SU-DHL-6 (cell line): ENCODE data around the gene DIAPH3.
A peak's percentile ranks its signal among the peaks of the same experiment; 100 is the strongest.

Source experiments
- H2AFZ ChIP-seq: fragments of 200-600 bp; sonication (generic); 2 replicates; pipeline ENCODE4 v1.6.1; 2014; ENCODE audit warnings: low read depth, mild to moderate bottlenecking, moderate library complexity, mixed read lengths, antibody characterized with exemption, low read length; ENCODE audit not compliant: severe bottlenecking
- H3F3A ChIP-seq: fragments of 200-600 bp; shearing (Covaris generic); 2 replicates; pipeline ENCODE4 v1.6.0; 2016; ENCODE audit warnings: antibody characterized with exemption, mild to moderate bottlenecking; ENCODE audit not compliant: insufficient read depth
- H3K27ac ChIP-seq: fragments of 200-600 bp; sonication (generic); 2 replicates; pipeline ENCODE4 v1.5.1; 2016; ENCODE audit warnings: low read depth, mild to moderate bottlenecking, low read length, moderate library complexity, mixed read lengths
- H3K27me3 ChIP-seq: fragments of 200-600 bp; sonication (generic), shearing (Covaris generic); 2 replicates; pipeline ENCODE4 v1.6.0; 2014; ENCODE audit warnings: mild to moderate bottlenecking, low read length
- H3K36me3 ChIP-seq: fragments of 200-600 bp; sonication (generic); 2 replicates; pipeline ENCODE4 v1.6.1; 2014; ENCODE audit warnings: mild to moderate bottlenecking, low read length, mixed read lengths
- H3K4me2 ChIP-seq: fragments of 300-600, 200-600 bp; shearing (Covaris generic), sonication (generic); 2 replicates; pipeline ENCODE4 v1.6.0; 2014; ENCODE audit warnings: low read length, low read depth, mild to moderate bottlenecking; ENCODE audit not compliant: poor library complexity, severe bottlenecking
- H3K4me3 ChIP-seq: fragments of 200-600 bp; sonication (generic); 2 replicates; pipeline ENCODE4 v1.5.1; 2014; ENCODE audit warnings: antibody characterized with exemption, low read length, mild to moderate bottlenecking, mixed read lengths; ENCODE audit not compliant: insufficient read depth, poor library complexity, severe bottlenecking
- H3K79me2 ChIP-seq: fragments of 200-600 bp; sonication (generic); 2 replicates; pipeline ENCODE4 v1.6.1; 2014; ENCODE audit warnings: mild to moderate bottlenecking, low read length, moderate library complexity; ENCODE audit not compliant: insufficient read depth
- H3K9ac ChIP-seq: fragments of 200-600 bp; sonication (generic); 2 replicates; pipeline ENCODE4 v1.7.0; 2014; ENCODE audit warnings: mild to moderate bottlenecking, low read length
- H3K9me2 ChIP-seq: fragments of 200-600 bp; sonication (generic); replicated peaks from 2 replicates; pipeline ENCODE4 v1.6.1; 2014; ENCODE audit warnings: low read length; ENCODE audit not compliant: insufficient read depth
- H3K9me3 ChIP-seq: fragments of 200-600 bp; sonication (generic); 2 replicates; pipeline ENCODE4 v1.6.1; 2014; ENCODE audit warnings: low read length, mixed read lengths; ENCODE audit not compliant: insufficient read depth
- H4K20me1 ChIP-seq: fragments of 200-600 bp; sonication (generic); 2 replicates; pipeline ENCODE4 v1.6.1; 2014; ENCODE audit warnings: low read depth, mild to moderate bottlenecking, antibody characterized with exemption, low read length, moderate library complexity, mixed read lengths
- EZH2phosphoT487 ChIP-seq: fragments of 200-600 bp; sonication (generic), shearing (Covaris generic); conservative IDR thresholded peaks from 2 replicates; pipeline ENCODE4 v1.6.1; 2018; ENCODE audit warnings: mild to moderate bottlenecking, antibody characterized with exemption, low read length, moderate library complexity, mixed read lengths
- TF ChIP-seq, protein P1 (sequence below): fragments of 200-600 bp; sonication (generic); IDR thresholded peaks from one replicate; pipeline ENCODE4 v1.5.1; 2017; ENCODE audit warnings: antibody characterized with exemption, mild to moderate bottlenecking, low read length, moderate library complexity; ENCODE audit not compliant: insufficient read depth, poor library complexity, severe bottlenecking

The DIAPH3 gene

DNA sequence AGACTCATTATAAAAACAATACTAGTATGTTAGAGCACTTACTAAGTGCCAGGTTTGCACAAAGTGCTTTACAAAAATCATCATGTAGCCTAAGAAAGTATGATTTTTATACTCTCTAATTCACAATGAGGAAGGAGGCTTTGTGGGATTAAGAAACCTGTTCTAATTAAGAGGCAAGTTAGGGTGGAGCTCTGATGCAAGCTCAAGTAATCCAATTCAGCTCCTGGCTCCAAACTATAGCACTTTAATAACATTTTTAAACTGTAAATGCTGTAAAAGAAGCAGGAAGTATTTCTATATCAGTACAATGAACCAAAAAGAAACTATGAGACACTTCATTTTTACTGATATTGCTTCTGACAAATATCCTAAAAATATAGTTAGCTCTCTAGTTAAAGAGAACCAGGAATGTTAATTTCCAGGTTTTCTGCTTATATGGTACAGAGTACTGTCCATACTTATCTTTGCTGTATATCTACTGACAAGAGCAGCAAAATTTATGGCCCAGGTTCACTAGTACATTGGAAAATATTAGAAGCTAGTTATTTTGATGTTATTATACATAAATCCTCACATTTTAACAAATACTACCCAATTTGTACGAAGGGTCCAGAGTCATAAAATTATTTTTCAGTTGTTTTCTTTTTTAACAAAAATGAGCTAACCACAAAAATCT is 482.0 kb downstream of the DIAPH3 start:
- Histone ChIP-seq H3K27ac (no peak overlapping the region), H2AFZ (no peak overlapping the region), H3F3A (no peaks in the 10 kb centered on the region), H3K9me2 (no peaks in the 10 kb centered on the region), H3K4me2 (no peak overlapping the region), H3K36me3 (no peaks in the 10 kb centered on the region), H3K9me3 (no peaks in the 10 kb centered on the region), H3K27me3 (no peaks in the 10 kb centered on the region), H3K79me2 (no peaks in the 10 kb centered on the region), H3K9ac (no peak overlapping the region), H4K20me1 (no peaks in the 10 kb centered on the region), H3K4me3 (no peak overlapping the region)
- TF ChIP-seq, protein P1, sequence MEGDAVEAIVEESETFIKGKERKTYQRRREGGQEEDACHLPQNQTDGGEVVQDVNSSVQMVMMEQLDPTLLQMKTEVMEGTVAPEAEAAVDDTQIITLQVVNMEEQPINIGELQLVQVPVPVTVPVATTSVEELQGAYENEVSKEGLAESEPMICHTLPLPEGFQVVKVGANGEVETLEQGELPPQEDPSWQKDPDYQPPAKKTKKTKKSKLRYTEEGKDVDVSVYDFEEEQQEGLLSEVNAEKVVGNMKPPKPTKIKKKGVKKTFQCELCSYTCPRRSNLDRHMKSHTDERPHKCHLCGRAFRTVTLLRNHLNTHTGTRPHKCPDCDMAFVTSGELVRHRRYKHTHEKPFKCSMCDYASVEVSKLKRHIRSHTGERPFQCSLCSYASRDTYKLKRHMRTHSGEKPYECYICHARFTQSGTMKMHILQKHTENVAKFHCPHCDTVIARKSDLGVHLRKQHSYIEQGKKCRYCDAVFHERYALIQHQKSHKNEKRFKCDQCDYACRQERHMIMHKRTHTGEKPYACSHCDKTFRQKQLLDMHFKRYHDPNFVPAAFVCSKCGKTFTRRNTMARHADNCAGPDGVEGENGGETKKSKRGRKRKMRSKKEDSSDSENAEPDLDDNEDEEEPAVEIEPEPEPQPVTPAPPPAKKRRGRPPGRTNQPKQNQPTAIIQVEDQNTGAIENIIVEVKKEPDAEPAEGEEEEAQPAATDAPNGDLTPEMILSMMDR = no peak
- no peak for TF ChIP-seq EZH2phosphoT487

DNA sequence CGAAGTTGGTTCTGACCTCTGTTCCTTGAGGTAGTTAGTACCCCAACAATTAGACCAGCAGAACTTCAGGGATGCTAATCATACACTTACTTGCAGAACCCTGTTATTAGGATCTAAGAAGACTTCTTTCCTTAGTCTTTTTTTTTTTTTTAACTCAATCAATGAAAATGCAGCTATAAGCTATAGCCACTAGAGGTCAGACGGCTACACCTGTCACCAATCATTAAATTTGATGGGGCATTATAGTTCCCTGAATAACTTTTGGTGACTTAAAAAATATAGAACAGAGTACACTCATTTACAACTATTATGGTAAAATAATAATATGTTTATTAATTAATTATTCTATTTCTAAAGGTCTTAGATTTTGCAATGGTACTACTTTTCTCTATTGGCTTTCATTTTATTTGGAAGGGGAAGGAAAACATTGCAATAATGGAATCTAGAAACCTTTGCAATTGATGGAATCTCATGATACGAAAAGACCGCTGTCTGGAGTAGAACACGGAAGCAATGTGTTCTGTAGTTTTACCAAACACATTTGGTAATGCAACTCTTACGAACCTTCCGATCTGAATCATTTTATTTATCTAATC is 483.2 kb downstream of the DIAPH3 start:
- Histone ChIP-seq H3K9me3 (no peaks in the 10 kb centered on the region), H3K9me2 (no peaks in the 10 kb centered on the region), H4K20me1 (no peaks in the 10 kb centered on the region), H3K27me3 (no peaks in the 10 kb centered on the region), H3K4me2 (no peak overlapping the region), H3K9ac (no peak overlapping the region), H3K4me3 (no peak overlapping the region), H3K36me3 (no peaks in the 10 kb centered on the region), H2AFZ (no peak overlapping the region), H3K27ac (no peak overlapping the region), H3K79me2 (no peaks in the 10 kb centered on the region), H3F3A (no peaks in the 10 kb centered on the region)
- TF ChIP-seq EZH2phosphoT487 = no peak
- TF ChIP-seq, protein P1 = peak; percentile 52

DNA sequence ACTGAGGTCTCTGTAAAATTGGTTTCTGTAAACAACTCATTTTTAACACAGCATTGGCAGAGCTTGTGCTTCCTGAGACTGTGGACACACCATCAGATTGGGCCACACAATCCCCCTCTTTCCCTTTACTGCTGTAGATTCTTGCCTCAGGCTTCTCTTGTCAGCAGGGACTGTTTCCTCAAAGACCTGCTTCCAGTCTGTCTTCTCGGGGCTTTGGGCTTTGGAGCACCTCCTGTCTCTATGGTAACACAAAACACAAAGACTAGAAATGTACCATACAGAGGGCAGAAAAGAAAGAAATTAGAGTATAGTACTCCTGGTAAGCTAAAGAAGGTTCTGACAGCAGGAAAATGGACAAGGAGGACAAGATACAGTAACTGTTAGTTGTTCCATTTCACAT is 484.5 kb downstream of the DIAPH3 start:
- Histone ChIP-seq H3K27ac (no peak overlapping the region), H3F3A (no peaks in the 10 kb centered on the region), H3K4me3 (no peak overlapping the region), H3K9ac (no peak overlapping the region), H3K36me3 (no peaks in the 10 kb centered on the region), H3K27me3 (no peaks in the 10 kb centered on the region), H3K79me2 (no peaks in the 10 kb centered on the region), H3K9me3 (no peaks in the 10 kb centered on the region), H3K9me2 (no peaks in the 10 kb centered on the region), H2AFZ (no peak overlapping the region), H4K20me1 (no peaks in the 10 kb centered on the region), H3K4me2 (no peak overlapping the region)
- TF ChIP-seq, protein P1 = no peak
- no peak for TF ChIP-seq EZH2phosphoT487
